ENCODE results near the gene TNS1. TPM values are rescaled to one million over a fixed set of nuclear protein-coding genes. Genes with fewer than 3 reads are reported as not detected.

TNS1 gene
- total RNA-seq, 1 experiment from 2014 or later: 0.49 TPM

- POLR2A ChIA-PET: no interaction called here
- no peak for TF ChIP-seq REST (IDR thresholded peaks at IDR 0.05; ENCODE audit: insufficient read depth in 1 of 2, low read depth in 2 of 2, low read length in 1 of 2)
- TF ChIP-seq POLR2AphosphoS5 (IDR thresholded peaks at IDR 0.05; ENCODE audit: low read depth, low read length): no peak
- no peaks in the 10 kb centered on the region for H3K36me3 ChIP-seq (ENCODE audit: control insufficient read depth, insufficient read depth, low read length)
- intact Hi-C loops (cut with micrococcal nuclease; ENCODE audit: unreplicated experiment): no loop called here
- H3K4me1 ChIP-seq (ENCODE audit: control insufficient read depth, insufficient read depth, low read length): no peaks in the 10 kb centered on the region
- no peak overlapping the region for H3K27ac ChIP-seq (ENCODE audit: low read length)
- no TSS peak for BruUV-seq (replicated peaks)
- ATAC-seq (peak; percentile 44; the same call in 1 of the 2 replicates), DNase-seq (ENCODE audit: low read depth, low spot score) (no peak)
- H3K27me3 ChIP-seq (ENCODE audit: control insufficient read depth, insufficient read depth, low read length): peaks cover 17% of the 10 kb centered on the region
- H3K4me3 ChIP-seq (ENCODE audit: low read depth in 2 of 2, low read length in 2 of 2): no peak overlapping the region
- CTCF ChIA-PET: interaction anchor here (0.5 kb wide), 1 partner anchor 208 kb away, joined by 4 read pairs; no protein-coding TSS in a partner anchor
- in situ Hi-C loops (cut with HindIII; ENCODE audit: low pct_unique_long_range_greater_than_20kb, low sequenced_read_pairs): no loop called here
- H3K9me3 ChIP-seq (ENCODE audit: control insufficient read depth, insufficient read depth, low read depth, low read length): no peaks in the 10 kb centered on the region
Measured at GRCh38 chr2:218010984-218011652, 8.3 kb upstream of the TNS1 start.

GRCh38 chr2:218010140-218010983, 7.6 kb upstream of the TNS1 start:
- ChIA-PET POLR2A (no interaction called here), CTCF (no interaction called here)
- TF ChIP-seq REST (IDR thresholded peaks at IDR 0.05; ENCODE audit: insufficient read depth in 1 of 2, low read depth in 2 of 2, low read length in 1 of 2) (no peak), TCF7L2 (IDR thresholded peaks at IDR 0.05; ENCODE audit: low read depth, low read length) (no peak), SIN3A (IDR thresholded peaks at IDR 0.05; ENCODE audit: borderline replicate concordance, insufficient read depth, low read depth, low read length) (no peak), POLR2AphosphoS5 (IDR thresholded peaks at IDR 0.05; ENCODE audit: low read depth, low read length) (no peak), CTCF (IDR thresholded peaks at IDR 0.05) (no peak; the same call in 1 of the 2 replicates)
- peak; percentile 78 for ATAC-seq
- H3K9me3 ChIP-seq (ENCODE audit: control insufficient read depth, insufficient read depth, low read depth, low read length): no peaks in the 10 kb centered on the region
- peak overlapping the region; percentile 33 to 40 for H3K4me3 ChIP-seq (ENCODE audit: low read depth in 2 of 2, low read length in 2 of 2)
- H3K36me3 ChIP-seq (ENCODE audit: control insufficient read depth, insufficient read depth, low read length): no peaks in the 10 kb centered on the region
- H3K27ac ChIP-seq (ENCODE audit: low read length): no peak overlapping the region
- no peaks in the 10 kb centered on the region for H3K4me1 ChIP-seq (ENCODE audit: control insufficient read depth, insufficient read depth, low read length)
- DNase-seq (ENCODE audit: low read depth, low spot score): no peak
- H3K27me3 ChIP-seq (ENCODE audit: control insufficient read depth, insufficient read depth, low read length): peaks cover 17% of the 10 kb centered on the region
- intact Hi-C loops (cut with micrococcal nuclease; ENCODE audit: unreplicated experiment): no loop called here
- in situ Hi-C loops (cut with HindIII; ENCODE audit: low pct_unique_long_range_greater_than_20kb, low sequenced_read_pairs): no loop called here
- no TSS peak for BruUV-seq (replicated peaks)

Measured in Panc1 (cell line).